ENCODE results near the gene ECHDC3.

The ECHDC3 gene, protein sequence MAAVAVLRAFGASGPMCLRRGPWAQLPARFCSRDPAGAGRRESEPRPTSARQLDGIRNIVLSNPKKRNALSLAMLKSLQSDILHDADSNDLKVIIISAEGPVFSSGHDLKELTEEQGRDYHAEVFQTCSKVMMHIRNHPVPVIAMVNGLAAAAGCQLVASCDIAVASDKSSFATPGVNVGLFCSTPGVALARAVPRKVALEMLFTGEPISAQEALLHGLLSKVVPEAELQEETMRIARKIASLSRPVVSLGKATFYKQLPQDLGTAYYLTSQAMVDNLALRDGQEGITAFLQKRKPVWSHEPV

GRCh38 chr10:11742009-11742778 is at the start of gene ECHDC3:
Gene ECHDC3, plus strand, starts transcription at chr10:11742382. Its CDS starts 195 bp downstream, at chr10:11742577.
- DNase-seq, result peak; percentile 52 to 60

DNA sequence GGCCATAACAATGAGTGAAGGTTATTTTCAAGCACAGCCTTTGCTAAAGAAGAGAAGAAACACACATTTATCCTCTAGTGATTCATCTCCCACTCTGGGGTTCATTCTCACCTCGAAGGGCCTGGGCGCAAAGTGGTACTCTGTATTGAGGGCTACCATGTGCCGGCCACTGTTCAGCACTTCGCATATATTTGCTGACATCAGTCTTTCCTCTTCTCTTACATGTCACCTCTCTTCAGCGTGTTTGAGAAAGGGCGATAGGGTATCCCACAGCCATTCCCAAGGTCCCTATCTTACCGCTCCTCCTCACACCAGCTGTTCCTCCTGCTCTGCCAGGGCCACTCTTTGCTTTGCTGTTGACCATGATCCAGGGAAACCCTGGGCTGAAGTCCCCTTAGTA is 48.8 kb upstream of the ECHDC3 start:
- no peak for DNase-seq
- TF ChIP-seq POLR2A (IDR thresholded peaks at IDR 0.05; ENCODE audit: low read length), result no peak
- TF ChIP-seq GATA1 (IDR thresholded peaks at IDR 0.05; ENCODE audit: low read depth, low read length), result no peak

More at GRCh38 chr10:11742009-11742778, at the start of gene ECHDC3:
- TF ChIP-seq POLR2A (IDR thresholded peaks at IDR 0.05; ENCODE audit: low read length), result no peak
- no peak for TF ChIP-seq GATA1 (IDR thresholded peaks at IDR 0.05; ENCODE audit: low read depth, low read length)

GRCh38 chr10:11695779-11696178 is 46.4 kb upstream of the ECHDC3 start:
- TF ChIP-seq GATA1 (IDR thresholded peaks at IDR 0.05; ENCODE audit: low read depth, low read length) (no peak), POLR2A (IDR thresholded peaks at IDR 0.05; ENCODE audit: low read length) (no peak)
- DNase-seq, result no peak

GRCh38 chr10:11697718-11698527 is 44.3 kb upstream of the ECHDC3 start:
- peak in 1 of 2 experiments; percentile 36 for DNase-seq
- TF ChIP-seq POLR2A (IDR thresholded peaks at IDR 0.05; ENCODE audit: low read length) (no peak), GATA1 (IDR thresholded peaks at IDR 0.05; ENCODE audit: low read depth, low read length) (no peak)

GRCh38 chr10:11698691-11699549 is 43.3 kb upstream of the ECHDC3 start:
- DNase-seq, result no peak
- TF ChIP-seq GATA1 (IDR thresholded peaks at IDR 0.05; ENCODE audit: low read depth, low read length) (no peak), POLR2A (IDR thresholded peaks at IDR 0.05; ENCODE audit: low read length) (no peak)

GRCh38 chr10:11699550-11700097 is 42.6 kb upstream of the ECHDC3 start:
- TF ChIP-seq POLR2A (IDR thresholded peaks at IDR 0.05; ENCODE audit: low read length) (no peak), GATA1 (IDR thresholded peaks at IDR 0.05; ENCODE audit: low read depth, low read length) (no peak)
- DNase-seq, result no peak

- TF ChIP-seq POLR2A (IDR thresholded peaks at IDR 0.05; ENCODE audit: low read length) (no peak), GATA1 (IDR thresholded peaks at IDR 0.05; ENCODE audit: low read depth, low read length) (no peak)
Measured at GRCh38 chr10:11700539-11700938, 41.6 kb upstream of the ECHDC3 start.

DNA sequence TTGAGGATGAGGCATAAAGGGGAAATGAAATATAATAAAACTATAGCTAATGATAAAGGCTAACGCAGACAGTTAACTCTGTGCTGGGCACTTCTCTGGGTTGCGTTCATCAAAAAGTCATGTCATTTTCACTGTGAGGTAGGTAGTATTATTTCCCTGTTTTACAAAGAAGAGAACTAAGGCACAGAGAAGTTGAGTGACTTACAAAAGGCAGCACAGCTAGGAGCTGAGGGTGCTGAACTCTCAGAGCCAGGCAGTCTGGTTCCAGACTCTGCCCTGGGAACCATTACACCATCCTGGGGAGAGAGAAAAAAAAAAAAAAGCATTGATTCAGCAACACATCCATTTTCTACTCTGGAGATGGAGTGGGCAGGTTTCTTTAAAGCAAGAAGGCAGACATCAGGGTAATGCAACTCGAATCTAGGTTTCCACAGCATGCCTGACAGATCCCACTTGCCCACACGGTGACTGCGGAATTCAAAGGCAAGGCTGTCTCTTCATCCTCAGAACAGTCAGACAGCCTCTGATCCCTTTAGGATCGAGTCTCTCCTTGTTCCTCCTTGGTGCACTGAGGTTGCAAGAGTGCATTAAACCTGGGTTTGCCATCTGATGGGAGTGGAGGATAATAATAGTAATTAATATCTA is 40.6 kb upstream of the ECHDC3 start:
- no peak for TF ChIP-seq GATA1 (IDR thresholded peaks at IDR 0.05; ENCODE audit: low read depth, low read length)
- TF ChIP-seq POLR2A (IDR thresholded peaks at IDR 0.05; ENCODE audit: low read length), result no peak
- DNase-seq, result no peak

More at GRCh38 chr10:11700539-11700938, 41.6 kb upstream of the ECHDC3 start:
- no peak for DNase-seq

DNA sequence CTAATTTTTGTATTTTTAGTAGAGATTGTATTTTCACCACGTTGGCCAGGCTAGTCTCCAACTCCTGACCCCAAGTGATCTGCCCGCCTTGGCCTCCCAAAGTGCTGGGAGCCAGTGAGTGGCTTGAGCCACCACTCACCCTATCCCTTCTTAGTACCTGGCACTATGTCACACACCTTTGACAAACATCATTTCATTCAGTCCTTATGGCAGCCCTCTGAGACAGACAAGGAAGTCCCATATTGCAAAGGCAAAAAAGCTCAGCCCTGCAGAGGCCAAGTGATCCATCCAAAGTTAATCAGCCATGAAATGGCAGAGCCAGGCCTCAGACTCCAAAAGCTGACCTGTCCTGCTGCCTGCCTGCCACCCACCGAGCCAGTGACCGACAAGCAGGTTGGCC is 39.9 kb upstream of the ECHDC3 start:
- no peak for DNase-seq
- TF ChIP-seq GATA1 (IDR thresholded peaks at IDR 0.05; ENCODE audit: low read depth, low read length), result no peak

DNA sequence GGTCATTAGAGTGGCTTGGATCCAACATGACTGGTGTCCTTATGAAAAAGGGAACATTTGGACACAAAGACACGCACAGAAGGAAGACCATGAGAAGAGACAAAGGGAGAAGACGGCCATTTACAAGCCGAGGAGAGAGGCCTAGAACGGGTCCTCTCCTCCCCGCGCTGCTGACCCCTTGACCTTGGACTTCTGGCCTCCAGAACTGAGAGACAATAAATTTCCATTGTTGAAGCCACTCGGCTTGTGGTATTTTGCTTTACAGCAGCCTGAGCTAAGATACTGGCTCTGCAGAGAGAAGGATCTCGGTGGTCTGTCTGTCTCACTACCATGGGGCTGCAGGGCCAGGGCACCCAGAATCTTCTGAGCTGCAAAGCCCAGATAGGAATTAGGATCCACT is 38.1 kb upstream of the ECHDC3 start:
- DNase-seq, result no peak
- TF ChIP-seq GATA1 (IDR thresholded peaks at IDR 0.05; ENCODE audit: low read depth, low read length) (no peak), POLR2A (IDR thresholded peaks at IDR 0.05; ENCODE audit: low read length) (no peak)

DNA sequence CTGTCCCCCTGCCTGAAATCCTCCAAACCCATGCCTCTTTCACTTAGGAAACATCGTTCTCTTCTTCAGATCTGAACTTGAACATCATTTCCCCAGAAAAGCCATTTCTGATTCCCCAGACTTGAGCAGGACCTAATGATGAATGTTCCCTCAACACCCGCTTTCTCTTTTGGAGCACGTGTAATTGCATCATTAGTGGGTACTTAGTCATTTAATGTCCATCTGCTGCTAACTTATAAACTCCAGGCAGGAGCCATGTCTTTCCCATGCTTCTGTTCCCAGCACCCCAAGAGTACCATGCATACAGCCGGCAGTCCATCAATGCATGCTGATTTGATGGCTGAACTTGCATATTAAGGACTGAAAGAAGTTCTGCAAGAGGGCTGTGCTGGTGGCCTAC is 36.5 kb upstream of the ECHDC3 start:
- no peak for DNase-seq
- TF ChIP-seq POLR2A (IDR thresholded peaks at IDR 0.05; ENCODE audit: low read length) (no peak), GATA1 (IDR thresholded peaks at IDR 0.05; ENCODE audit: low read depth, low read length) (no peak)

- peak in 1 of 2 experiments; percentile 13 for DNase-seq
- TF ChIP-seq GATA1 (IDR thresholded peaks at IDR 0.05; ENCODE audit: low read depth, low read length) (no peak), POLR2A (IDR thresholded peaks at IDR 0.05; ENCODE audit: low read length) (no peak)
Measured at GRCh38 chr10:11706895-11707567, 35.2 kb upstream of the ECHDC3 start.

Measured in erythroblast (primary cell).